ENCODE data around the gene MYRIP. TPM values are rescaled to one million over a fixed set of nuclear protein-coding genes. Genes with fewer than 3 reads are reported as not detected.

The MYRIP gene
- polyA plus RNA-seq, 1 of the 3 experiments (the other 2 are of a cell fraction): 1.2 TPM

- H3K27me3 ChIP-seq (ENCODE audit: insufficient read depth): no peaks in the 10 kb centered on the region
- H3K36me3 ChIP-seq (replicated peaks in 1 of 2; ENCODE audit: control insufficient read depth in 1 of 2, insufficient read depth in 2 of 2, low read length in 1 of 2): no peaks in the 10 kb centered on the region
- H2AFZ ChIP-seq (ENCODE audit: low read depth): no peak overlapping the region
- H3K4me1 ChIP-seq (ENCODE audit: control insufficient read depth in 1 of 2, insufficient read depth in 2 of 2, low read depth in 1 of 2, low read length in 1 of 2): peaks cover 0 to 6% of the 10 kb centered on the region in 2 experiments; a peak in 2 of 4 replicates
- no peak overlapping the region for H3K9ac ChIP-seq
- H3F3A ChIP-seq (replicated peaks; ENCODE audit: insufficient read depth): no peaks in the 10 kb centered on the region
- H3K27ac ChIP-seq (ENCODE audit: low read depth in 2 of 2, low read length in 1 of 2): no peak overlapping the region
- ChIA-PET POLR2A (no interaction called here), CTCF (interaction anchor here (0.9 to 2.1 kb wide), 2 partner anchors 394 to 407 kb away, joined by 3 to 5 read pairs; no protein-coding TSS in a partner anchor)
- TF ChIP-seq JUND (IDR thresholded peaks at IDR 0.05) (no peak), GABPA (IDR thresholded peaks at IDR 0.05; ENCODE audit: low read depth) (no peak), MEF2A (IDR thresholded peaks at IDR 0.05; ENCODE audit: borderline replicate concordance, low read depth) (no peak), RXRA (IDR thresholded peaks at IDR 0.05; ENCODE audit: borderline replicate concordance, low read depth) (no peak), POLR2AphosphoS5 (IDR thresholded peaks at IDR 0.05; ENCODE audit: low read depth, low read length) (no peak), CHD2 (IDR thresholded peaks at IDR 0.05; ENCODE audit: low read length, partially characterized antibody) (no peak), RAD21 (IDR thresholded peaks at IDR 0.05; ENCODE audit: low read length) (no peak), ELF1 (IDR thresholded peaks at IDR 0.05) (no peak), GATA2 (CRISPR knock-in tag; IDR thresholded peaks at IDR 0.05) (no peak), TAF1 (IDR thresholded peaks at IDR 0.05; ENCODE audit: borderline replicate concordance, low read depth, low read length) (no peak)
- H3K4me2 ChIP-seq: no peak overlapping the region
- no peak for DNase-seq
- no peak overlapping the region for H3K4me3 ChIP-seq (ENCODE audit: low read depth in 2 of 2, low read length in 1 of 2)
- H3K9me2 ChIP-seq: no peaks in the 10 kb centered on the region
- WGBS (ENCODE audit: low lambda C conversion rate): 60% methylated on average over 1 of the region's 1 CpG
- H3K79me2 ChIP-seq (ENCODE audit: insufficient read depth): no peaks in the 10 kb centered on the region
- H4K20me1 ChIP-seq (ENCODE audit: insufficient read depth): no peaks in the 10 kb centered on the region
- no peaks in the 10 kb centered on the region for H3K9me3 ChIP-seq
Measured at GRCh38 chr3:39784922-39785321, 24.5 kb upstream of the MYRIP start.

GRCh38 chr3:39788128-39788883, 21.1 kb upstream of the MYRIP start:
- no peaks in the 10 kb centered on the region for H3K9me3 ChIP-seq
- peaks cover 0 to 6% of the 10 kb centered on the region in 2 experiments; a peak in 2 of 4 replicates for H3K4me1 ChIP-seq (ENCODE audit: control insufficient read depth in 1 of 2, insufficient read depth in 2 of 2, low read depth in 1 of 2, low read length in 1 of 2)
- no peaks in the 10 kb centered on the region for H3K9me2 ChIP-seq
- H4K20me1 ChIP-seq (ENCODE audit: insufficient read depth): no peaks in the 10 kb centered on the region
- DNase-seq: no peak
- no peaks in the 10 kb centered on the region for H3K27me3 ChIP-seq (ENCODE audit: insufficient read depth)
- no peaks in the 10 kb centered on the region for H3K79me2 ChIP-seq (ENCODE audit: insufficient read depth)
- no peaks in the 10 kb centered on the region for H3F3A ChIP-seq (replicated peaks; ENCODE audit: insufficient read depth)
- no peak overlapping the region for H2AFZ ChIP-seq (ENCODE audit: low read depth)
- H3K27ac ChIP-seq (ENCODE audit: low read depth in 2 of 2, low read length in 1 of 2): no peak overlapping the region
- H3K4me2 ChIP-seq: no peak overlapping the region
- TF ChIP-seq MXI1 (IDR thresholded peaks at IDR 0.05; ENCODE audit: low read depth, low read length) (no peak), MAX (IDR thresholded peaks at IDR 0.05; ENCODE audit: low read depth) (no peak), TAF1 (IDR thresholded peaks at IDR 0.05; ENCODE audit: borderline replicate concordance, low read depth, low read length) (no peak), NFIC (IDR thresholded peaks at IDR 0.05; ENCODE audit: borderline replicate concordance) (no peak), CHD2 (IDR thresholded peaks at IDR 0.05; ENCODE audit: low read length, partially characterized antibody) (no peak), FOXM1 (IDR thresholded peaks at IDR 0.05; ENCODE audit: low read depth) (no peak)
- TF ChIP-seq, protein P1, sequence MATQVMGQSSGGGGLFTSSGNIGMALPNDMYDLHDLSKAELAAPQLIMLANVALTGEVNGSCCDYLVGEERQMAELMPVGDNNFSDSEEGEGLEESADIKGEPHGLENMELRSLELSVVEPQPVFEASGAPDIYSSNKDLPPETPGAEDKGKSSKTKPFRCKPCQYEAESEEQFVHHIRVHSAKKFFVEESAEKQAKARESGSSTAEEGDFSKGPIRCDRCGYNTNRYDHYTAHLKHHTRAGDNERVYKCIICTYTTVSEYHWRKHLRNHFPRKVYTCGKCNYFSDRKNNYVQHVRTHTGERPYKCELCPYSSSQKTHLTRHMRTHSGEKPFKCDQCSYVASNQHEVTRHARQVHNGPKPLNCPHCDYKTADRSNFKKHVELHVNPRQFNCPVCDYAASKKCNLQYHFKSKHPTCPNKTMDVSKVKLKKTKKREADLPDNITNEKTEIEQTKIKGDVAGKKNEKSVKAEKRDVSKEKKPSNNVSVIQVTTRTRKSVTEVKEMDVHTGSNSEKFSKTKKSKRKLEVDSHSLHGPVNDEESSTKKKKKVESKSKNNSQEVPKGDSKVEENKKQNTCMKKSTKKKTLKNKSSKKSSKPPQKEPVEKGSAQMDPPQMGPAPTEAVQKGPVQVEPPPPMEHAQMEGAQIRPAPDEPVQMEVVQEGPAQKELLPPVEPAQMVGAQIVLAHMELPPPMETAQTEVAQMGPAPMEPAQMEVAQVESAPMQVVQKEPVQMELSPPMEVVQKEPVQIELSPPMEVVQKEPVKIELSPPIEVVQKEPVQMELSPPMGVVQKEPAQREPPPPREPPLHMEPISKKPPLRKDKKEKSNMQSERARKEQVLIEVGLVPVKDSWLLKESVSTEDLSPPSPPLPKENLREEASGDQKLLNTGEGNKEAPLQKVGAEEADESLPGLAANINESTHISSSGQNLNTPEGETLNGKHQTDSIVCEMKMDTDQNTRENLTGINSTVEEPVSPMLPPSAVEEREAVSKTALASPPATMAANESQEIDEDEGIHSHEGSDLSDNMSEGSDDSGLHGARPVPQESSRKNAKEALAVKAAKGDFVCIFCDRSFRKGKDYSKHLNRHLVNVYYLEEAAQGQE (IDR thresholded peaks at IDR 0.05; ENCODE audit: low read depth, low read length): no peak
- CTCF ChIA-PET: interaction anchor here (1.4 kb wide), 1 partner anchor 404 kb away, joined by 3 read pairs; no protein-coding TSS in a partner anchor
- H3K4me3 ChIP-seq (ENCODE audit: low read depth in 2 of 2, low read length in 1 of 2): no peak overlapping the region
- no peaks in the 10 kb centered on the region for H3K36me3 ChIP-seq (replicated peaks in 1 of 2; ENCODE audit: control insufficient read depth in 1 of 2, insufficient read depth in 2 of 2, low read length in 1 of 2)
- POLR2A ChIA-PET: no interaction called here
- 63% methylated on average over 3 of the region's 3 CpGs for WGBS (ENCODE audit: low lambda C conversion rate)
- no peak overlapping the region for H3K9ac ChIP-seq

Measured in SK-N-SH (cell line).